A673 (cell line): Measurements from ENCODE around the gene ITIH5. TPM values are rescaled to one million over a fixed set of nuclear protein-coding genes. Genes with fewer than 3 reads are reported as not detected.

ENCODE experiments used
- BruUV-seq: library from RNA; stranded (reverse); fragments of 400-500 nt; replicated peaks from 2 replicates; lab custom pipeline; 2021; lab: Mats Ljungman, UMichigan
- CTCF ChIA-PET: fragments of 300-600 bp; sonication (Branson Sonifier 250); formaldehyde crosslinking; loops from one replicate; lab custom pipeline; 2022; ENCODE audit warnings: antibody characterized with exemption; lab: Charles Lee
- POLR2A ChIA-PET: fragments of 300-600 bp; sonication (Branson Sonifier 250); formaldehyde crosslinking; loops from one replicate; lab custom pipeline; 2022; ENCODE audit warnings: antibody characterized with exemption; ENCODE audit not compliant: low non-redundant PET; lab: Charles Lee
- DNase-seq: peaks from one replicate; pipeline ENCODE4 v3.0.0-alpha.2; 2015; ENCODE audit warnings: low spot score
- H3K27ac ChIP-seq: fragments of 200-600 bp; sonication (generic); 2 replicates; pipeline ENCODE4 v1.5.1; 2016; ENCODE audit warnings: mixed run types, low read depth, mild to moderate bottlenecking, mixed read lengths, antibody characterized with exemption, low read length; ENCODE audit not compliant: poor library complexity, severe bottlenecking
- H3K27me3 ChIP-seq: fragments of 200-600 bp; sonication (generic); replicated peaks from 2 replicates; pipeline ENCODE4 v1.6.1; 2017; ENCODE audit warnings: mixed run types, low read depth, mild to moderate bottlenecking, mixed read lengths, antibody characterized with exemption, low read length; ENCODE audit not compliant: insufficient read depth, poor library complexity
- H3K36me3 ChIP-seq: fragments of 200-600 bp; sonication (generic); 2 replicates; pipeline ENCODE4 v1.6.1; 2016; ENCODE audit warnings: mixed run types, mild to moderate bottlenecking, mixed read lengths, antibody characterized with exemption, low read length; ENCODE audit not compliant: insufficient read depth, poor library complexity, severe bottlenecking
- H3K4me1 ChIP-seq: fragments of 200-600 bp; sonication (generic); 2 replicates; pipeline ENCODE4 v1.6.1; 2017; ENCODE audit warnings: mixed run types, mild to moderate bottlenecking, mixed read lengths, antibody characterized with exemption, low read length; ENCODE audit not compliant: insufficient read depth, poor library complexity, severe bottlenecking
- H3K4me3 ChIP-seq: fragments of 200-600 bp; sonication (generic); 2 replicates; pipeline ENCODE4 v1.5.1; 2016; ENCODE audit warnings: low read depth, mixed run types, mild to moderate bottlenecking, mixed read lengths, low read length; ENCODE audit not compliant: poor library complexity, severe bottlenecking
- H3K9me3 ChIP-seq: fragments of 200-600 bp; sonication (generic); 2 replicates; pipeline ENCODE4 v1.6.1; 2016; ENCODE audit warnings: mixed run types, low read depth, mild to moderate bottlenecking, mixed read lengths, antibody characterized with exemption, low read length; ENCODE audit not compliant: poor library complexity, severe bottlenecking
- EZH2 ChIP-seq: fragments of 200-600 bp; sonication (generic); IDR thresholded peaks from 2 replicates; pipeline ENCODE4 v1.6.1; 2017; ENCODE audit warnings: borderline replicate concordance, low read depth, mild to moderate bottlenecking, mixed read lengths, antibody characterized with exemption, low read length; ENCODE audit not compliant: poor library complexity, severe bottlenecking
- intact Hi-C: fragments of 100-400 bp; cut with micrococcal nuclease; formaldehyde crosslinking; loops from one replicate; pipeline ENCODE4 v1.10.0; 2022; ENCODE audit not compliant: unreplicated experiment
- total RNA-seq: library from RNA; stranded (reverse); gene quantifications from 2 replicates; pipeline ENCODE4 v1.2.3, GENCODE V29; 2021
- TF ChIP-seq, protein P1 (sequence below): fragments of 300-800, 200-600 bp; sonication (generic); conservative IDR thresholded peaks from 2 replicates; pipeline ENCODE4 v1.5.1; 2017; ENCODE audit warnings: low read depth, mild to moderate bottlenecking, antibody characterized with exemption, low read length, moderate library complexity, mixed read lengths

ITIH5 gene
- total RNA-seq, 1 experiment from 2014 or later, result not detected

DNA sequence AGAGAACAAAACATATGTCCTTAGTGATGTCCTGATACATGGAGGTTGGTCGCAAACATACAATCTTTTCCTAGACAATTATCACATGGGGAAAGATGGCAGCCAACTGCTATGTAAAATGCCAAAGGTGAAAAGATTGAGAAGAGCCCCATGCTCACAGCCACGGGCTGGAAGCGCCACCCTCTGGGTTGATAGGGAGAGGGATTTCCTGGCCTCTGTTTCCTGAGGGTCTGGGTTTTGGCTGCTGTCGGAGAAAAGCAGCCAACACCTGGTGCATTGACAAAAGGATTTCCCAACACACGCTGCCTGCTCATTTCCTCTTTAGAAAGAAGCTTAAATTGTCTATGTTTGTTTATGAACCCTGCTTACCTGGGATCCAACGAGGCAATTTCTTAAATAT lies 43.8 kb downstream of the ITIH5 start:
- H3K27me3 ChIP-seq, result peaks cover 22% of the 10 kb centered on the region
- no peaks in the 10 kb centered on the region for H3K36me3 ChIP-seq
- POLR2A ChIA-PET, result no interaction called here
- no peak overlapping the region for H3K27ac ChIP-seq
- intact Hi-C loops, result loop anchor here (2.0 kb wide), 1 partner anchor 98 kb away; no protein-coding TSS in a partner anchor
- H3K4me3 ChIP-seq, result no peak overlapping the region
- CTCF ChIA-PET, result interaction anchor here (0.9 to 1.0 kb wide), 2 partner anchors 93 to 97 kb away, joined by 3 to 4 read pairs; no protein-coding TSS in a partner anchor
- peaks cover 13% of the 10 kb centered on the region for H3K4me1 ChIP-seq
- peak; percentile 23 for DNase-seq
- TF ChIP-seq EZH2, result no peak
- TF ChIP-seq, protein P1, sequence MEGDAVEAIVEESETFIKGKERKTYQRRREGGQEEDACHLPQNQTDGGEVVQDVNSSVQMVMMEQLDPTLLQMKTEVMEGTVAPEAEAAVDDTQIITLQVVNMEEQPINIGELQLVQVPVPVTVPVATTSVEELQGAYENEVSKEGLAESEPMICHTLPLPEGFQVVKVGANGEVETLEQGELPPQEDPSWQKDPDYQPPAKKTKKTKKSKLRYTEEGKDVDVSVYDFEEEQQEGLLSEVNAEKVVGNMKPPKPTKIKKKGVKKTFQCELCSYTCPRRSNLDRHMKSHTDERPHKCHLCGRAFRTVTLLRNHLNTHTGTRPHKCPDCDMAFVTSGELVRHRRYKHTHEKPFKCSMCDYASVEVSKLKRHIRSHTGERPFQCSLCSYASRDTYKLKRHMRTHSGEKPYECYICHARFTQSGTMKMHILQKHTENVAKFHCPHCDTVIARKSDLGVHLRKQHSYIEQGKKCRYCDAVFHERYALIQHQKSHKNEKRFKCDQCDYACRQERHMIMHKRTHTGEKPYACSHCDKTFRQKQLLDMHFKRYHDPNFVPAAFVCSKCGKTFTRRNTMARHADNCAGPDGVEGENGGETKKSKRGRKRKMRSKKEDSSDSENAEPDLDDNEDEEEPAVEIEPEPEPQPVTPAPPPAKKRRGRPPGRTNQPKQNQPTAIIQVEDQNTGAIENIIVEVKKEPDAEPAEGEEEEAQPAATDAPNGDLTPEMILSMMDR, result peak; percentile 46
- no TSS peak for BruUV-seq
- no peaks in the 10 kb centered on the region for H3K9me3 ChIP-seq

DNA sequence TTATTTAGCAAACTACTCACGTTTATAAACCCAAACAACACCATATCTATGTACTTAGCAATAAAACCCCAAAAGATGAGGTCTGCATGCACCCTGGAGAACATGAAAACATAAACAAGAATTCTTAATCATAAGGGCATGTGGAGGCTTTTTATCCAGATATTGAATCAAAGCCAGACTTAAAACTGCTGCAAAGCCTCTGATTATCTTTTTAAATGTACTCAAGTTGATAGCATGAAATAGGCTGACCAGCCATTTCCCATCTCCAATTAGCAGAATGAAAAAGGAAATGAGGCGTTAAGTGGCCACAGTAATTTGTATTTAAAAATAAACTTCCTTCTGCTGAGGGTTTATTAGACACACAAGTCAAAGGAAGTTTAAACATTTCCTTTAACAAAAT lies 48.3 kb downstream of the ITIH5 start:
- Histone ChIP-seq H3K4me1 (peaks cover 15% of the 10 kb centered on the region), H3K36me3 (no peaks in the 10 kb centered on the region), H3K27me3 (peaks cover 23% of the 10 kb centered on the region), H3K9me3 (no peaks in the 10 kb centered on the region), H3K4me3 (no peak overlapping the region), H3K27ac (no peak overlapping the region)
- CTCF ChIA-PET, result no interaction called here
- TF ChIP-seq EZH2, result no peak
- TF ChIP-seq, protein P1, result no peak
- POLR2A ChIA-PET, result no interaction called here
- peak; percentile 22 for DNase-seq
- intact Hi-C loops, result no loop called here
- BruUV-seq, result no TSS peak

DNA sequence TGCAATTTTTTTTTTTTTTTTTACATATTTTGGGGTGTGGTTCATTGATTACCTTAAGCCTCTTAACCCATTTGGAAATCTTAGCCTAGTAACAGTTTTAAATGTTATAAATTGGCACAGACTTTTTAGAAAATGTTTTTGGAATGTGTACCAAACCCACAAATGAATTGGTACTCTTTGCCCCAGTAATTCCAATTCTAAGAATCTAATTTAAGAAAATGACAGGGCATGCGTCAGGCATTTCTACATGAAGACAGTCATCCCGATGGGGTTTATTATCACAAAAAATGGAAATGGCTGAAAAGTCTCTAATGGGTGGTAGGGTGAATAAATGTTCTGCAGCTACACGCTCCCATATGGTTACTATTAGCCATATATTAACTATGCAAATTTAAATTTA lies 54.9 kb downstream of the ITIH5 start:
- BruUV-seq, result no TSS peak
- H3K36me3 ChIP-seq, result no peaks in the 10 kb centered on the region
- intact Hi-C loops, result no loop called here
- no peak for DNase-seq
- H3K27ac ChIP-seq, result no peak overlapping the region
- ChIA-PET CTCF (no interaction called here), POLR2A (no interaction called here)
- H3K9me3 ChIP-seq, result no peaks in the 10 kb centered on the region
- H3K27me3 ChIP-seq, result peaks cover 1% of the 10 kb centered on the region
- no peak overlapping the region for H3K4me3 ChIP-seq
- TF ChIP-seq, protein P1, result no peak
- TF ChIP-seq EZH2, result no peak
- H3K4me1 ChIP-seq, result peaks cover 10% of the 10 kb centered on the region
